Sigmoid colon (tissue), 7 donors: ENCODE measurements around the gene FGF14. TPM values are rescaled to one million over a fixed set of nuclear protein-coding genes. Genes with fewer than 3 reads are reported as not detected.
A peak's percentile ranks its signal among the peaks of the same experiment; 100 is the strongest.

Experiments
- DNase-seq: peaks from one replicate; pipeline ENCODE4 v3.0.0-alpha.2; 2019
- H3K27ac ChIP-seq, 4 donors: fragments of 200-600 bp; sonication (generic); one replicate each; pipeline ENCODE4 v1.5.1; 2016 to 2019; ENCODE audit warnings: mild to moderate bottlenecking in 1 of 4
- H3K27me3 ChIP-seq, 3 donors: fragments of 200-600 bp; sonication (generic); one replicate each; pipeline ENCODE4 v1.5.1; 2019; ENCODE audit warnings: mild to moderate bottlenecking in 1 of 3
- H3K36me3 ChIP-seq, 4 donors: fragments of 200-600 bp; sonication (generic); one replicate each; pipeline ENCODE4 v1.5.1; 2016 to 2019
- H3K4me1 ChIP-seq, 4 donors: fragments of 200-600 bp; sonication (generic); one replicate each; pipeline ENCODE4 v1.5.1; 2017 to 2019
- H3K4me3 ChIP-seq, 4 donors: fragments of 200-600 bp; sonication (generic); one replicate each; pipeline ENCODE4 v1.5.1; 2017 to 2019; ENCODE audit warnings: mild to moderate bottlenecking in 2 of 4, moderate library complexity in 1 of 4
- H3K9me3 ChIP-seq, 4 donors: fragments of 200-600 bp in 3 of 4; sonication (generic) in 3 of 4; one replicate each; pipeline versions ENCODE4 v1.5.1 to v1.6.1; 2013 to 2019
- CTCF ChIP-seq, 4 experiments: fragments of 450-650 bp in 3 of 4; fragments of 200-600 bp in 1 of 4; IDR thresholded peaks; one replicate each; pipeline ENCODE4 v1.5.1; 2016 to 2019; ENCODE audit warnings: antibody characterized with exemption in 4 of 4, mild to moderate bottlenecking in 3 of 4, moderate library complexity in 2 of 4
- EP300 ChIP-seq, 4 donors: sonication (generic); formaldehyde crosslinking; IDR thresholded peaks; one replicate each; pipeline ENCODE4 v1.6.1; 2017; ENCODE audit warnings: antibody characterized with exemption in 4 of 4
- POLR2A ChIP-seq, 2 donors: fragments of 450-650 bp; IDR thresholded peaks; one replicate each; pipeline ENCODE4 v1.6.1; 2016; ENCODE audit warnings: antibody characterized with exemption in 2 of 2, mild to moderate bottlenecking in 2 of 2, moderate library complexity in 2 of 2
- POLR2AphosphoS5 ChIP-seq, 4 donors: sonication (generic); formaldehyde crosslinking; IDR thresholded peaks; one replicate each; pipeline ENCODE4 v1.6.1; 2017; ENCODE audit warnings: antibody characterized with exemption in 4 of 4
- WGBS, 2 donors: extraction: QIAGEN DNeasy Blood & Tissue Kit; methylation state at CpG; one replicate each; pipeline ENCODE4 v1.1.7; 2013; 5-methylcytosine and 5-hydroxymethylcytosine counted together
- intact Hi-C: fragments of 100-400 bp; cut with DNase I; formaldehyde crosslinking; loops from one replicate; pipeline ENCODE4 v1.15.1; 2023
- polyA plus RNA-seq, 3 donors: library from polyadenylated mRNA; stranded (reverse); fragments of 200-250 nt; gene quantifications; one replicate each; pipeline ENCODE4 v1.2.3, GENCODE V29; 2013
- total RNA-seq, 4 donors: library from RNA; depleted of rRNA; stranded (reverse); fragments of >200 nt; gene quantifications; one replicate each; pipeline ENCODE4 v1.1.0, GENCODE V29; 2016
- donor health status: healthy with polysubstance abuse.
- donor health status: Bipolar disorder and iron deficiency.
- donor health status: healthy.

FGF14 gene
- total and polyA plus RNA-seq, 7 donors = under 0.01 to 1.6 (median 1.1) TPM

- DNase-seq = no peak
- no peaks in the 10 kb centered on the region for H3K4me1 ChIP-seq
- H3K36me3 ChIP-seq = no peaks in the 10 kb centered on the region
- WGBS, 2 donors = 43 to 53% methylated on average over 5 of the region's 5 CpGs
- intact Hi-C loops = no loop called here
- no peaks in the 10 kb centered on the region for H3K9me3 ChIP-seq
- H3K4me3 ChIP-seq = no peak overlapping the region
- H3K27ac ChIP-seq = no peak overlapping the region
- no peaks in the 10 kb centered on the region for H3K27me3 ChIP-seq
- TF ChIP-seq POLR2AphosphoS5 (IDR thresholded peaks at IDR 0.05) = no peak
- TF ChIP-seq EP300 (IDR thresholded peaks at IDR 0.05) = no peak
Observed at GRCh38 chr13:102325321-102325720, 76.5 kb downstream of the FGF14 start.

GRCh38 chr13:102323505-102323904, 78.3 kb downstream of the FGF14 start:
- Histone ChIP-seq H3K27me3 (no peaks in the 10 kb centered on the region), H3K36me3 (no peaks in the 10 kb centered on the region), H3K9me3 (no peaks in the 10 kb centered on the region), H3K4me3 (no peak overlapping the region), H3K27ac (no peak overlapping the region), H3K4me1 (no peaks in the 10 kb centered on the region)
- DNase-seq = no peak
- TF ChIP-seq EP300 (IDR thresholded peaks at IDR 0.05) = no peak
- TF ChIP-seq POLR2A (IDR thresholded peaks at IDR 0.05) = no peak
- no peak for TF ChIP-seq POLR2AphosphoS5 (IDR thresholded peaks at IDR 0.05)
- TF ChIP-seq CTCF (IDR thresholded peaks at IDR 0.05) = no peak
- intact Hi-C loops = no loop called here
- WGBS, 2 donors = 25 to 66% methylated on average over 1 of the region's 1 CpG

- Histone ChIP-seq H3K27me3 (no peaks in the 10 kb centered on the region), H3K4me1 (no peaks in the 10 kb centered on the region), H3K36me3 (no peaks in the 10 kb centered on the region), H3K27ac (no peak overlapping the region), H3K4me3 (no peak overlapping the region), H3K9me3 (no peaks in the 10 kb centered on the region)
- no peak for DNase-seq
- intact Hi-C loops = no loop called here
- WGBS, 2 donors = 90 to 94% methylated on average over 1 of the region's 1 CpG
- no peak for TF ChIP-seq CTCF (IDR thresholded peaks at IDR 0.05)
- no peak for TF ChIP-seq POLR2AphosphoS5 (IDR thresholded peaks at IDR 0.05)
- TF ChIP-seq POLR2A (IDR thresholded peaks at IDR 0.05) = no peak
- no peak for TF ChIP-seq EP300 (IDR thresholded peaks at IDR 0.05)
Observed at GRCh38 chr13:102323012-102323411, 78.8 kb downstream of the FGF14 start.

- H3K9me3 ChIP-seq = no peaks in the 10 kb centered on the region
- H3K4me3 ChIP-seq = no peak overlapping the region
- no peak for DNase-seq
- no peak overlapping the region for H3K27ac ChIP-seq
- H3K4me1 ChIP-seq = no peaks in the 10 kb centered on the region
- H3K27me3 ChIP-seq = no peaks in the 10 kb centered on the region
- H3K36me3 ChIP-seq = no peaks in the 10 kb centered on the region
- intact Hi-C loops = no loop called here
- TF ChIP-seq POLR2AphosphoS5 (IDR thresholded peaks at IDR 0.05) = no peak
- 87 to 88% methylated on average over 3 of the region's 3 CpGs for WGBS, 2 donors
Observed at GRCh38 chr13:102322211-102322610, 79.6 kb downstream of the FGF14 start.

- Histone ChIP-seq H3K4me3 (no peak overlapping the region), H3K36me3 (no peaks in the 10 kb centered on the region), H3K27me3 (no peaks in the 10 kb centered on the region), H3K9me3 (no peaks in the 10 kb centered on the region), H3K27ac (peak overlapping the region in 3 of 4 donors; percentile 15 to 64 (median 18)), H3K4me1 (no peaks in the 10 kb centered on the region)
- TF ChIP-seq POLR2A (IDR thresholded peaks at IDR 0.05) (no peak), EP300 (IDR thresholded peaks at IDR 0.05) (no peak), CTCF (IDR thresholded peaks at IDR 0.05) (no peak), POLR2AphosphoS5 (IDR thresholded peaks at IDR 0.05) (no peak)
- WGBS, 2 donors = 73 to 83% methylated on average over 5 of the region's 5 CpGs
- intact Hi-C loops = no loop called here
- DNase-seq = no peak
Observed at GRCh38 chr13:102318233-102318632, 83.6 kb downstream of the FGF14 start.

- H3K27ac ChIP-seq = peak overlapping the region in 2 of 4 donors; percentile 15 to 64
- H3K27me3 ChIP-seq = no peaks in the 10 kb centered on the region
- H3K4me3 ChIP-seq = no peak overlapping the region
- TF ChIP-seq POLR2AphosphoS5 (IDR thresholded peaks at IDR 0.05) = peak in 3 of 4 donors; percentile 38 to 47 (median 44)
- TF ChIP-seq POLR2A (IDR thresholded peaks at IDR 0.05) = no peak
- no peaks in the 10 kb centered on the region for H3K9me3 ChIP-seq
- no peaks in the 10 kb centered on the region for H3K4me1 ChIP-seq
- 63 to 65% methylated on average over 2 of the region's 2 CpGs for WGBS, 2 donors
- peak; percentile 94 for DNase-seq
- intact Hi-C loops = no loop called here
- H3K36me3 ChIP-seq = no peaks in the 10 kb centered on the region
Observed at GRCh38 chr13:102317593-102317992, 84.3 kb downstream of the FGF14 start.
